Endothelial cell of umbilical vein (primary cell): Measurements from ENCODE around the gene KLF13.

ENCODE experiments used
- EZH2 ChIP-seq: IDR thresholded peaks from 2 replicates; pipeline ENCODE4 v1.6.1; 2012; ENCODE audit warnings: borderline replicate concordance, low read depth, mild to moderate bottlenecking, moderate library complexity, low read length, inconsistent platforms; ENCODE audit not compliant: severe bottlenecking
- FOS ChIP-seq: IDR thresholded peaks from 2 replicates; pipeline ENCODE4 v1.6.1; 2011; ENCODE audit warnings: mild to moderate bottlenecking, low read length, moderate library complexity, borderline replicate concordance; ENCODE audit not compliant: insufficient read depth
- GATA2 ChIP-seq: IDR thresholded peaks from 2 replicates; pipeline ENCODE4 v1.7.0; 2011; ENCODE audit warnings: low read depth, mild to moderate bottlenecking, moderate library complexity, mixed read lengths, low read length; ENCODE audit not compliant: insufficient read length, insufficient read depth
- JUN ChIP-seq: IDR thresholded peaks from 2 replicates; pipeline ENCODE4 v1.6.1; 2011; ENCODE audit warnings: borderline replicate concordance, low read depth; ENCODE audit not compliant: insufficient read length, insufficient read depth
- MYC ChIP-seq: IDR thresholded peaks from one replicate; pipeline ENCODE4 v1.6.1; 2011; ENCODE audit warnings: mild to moderate bottlenecking, low read depth, low read length
- POLR2A ChIP-seq: IDR thresholded peaks from 2 replicates; pipeline ENCODE4 v1.6.1; 2012; ENCODE audit warnings: low read depth, mild to moderate bottlenecking, control low read depth, low read length
- POLR2AphosphoS5 ChIP-seq: IDR thresholded peaks from 2 replicates; pipeline ENCODE4 v1.6.1; 2012; ENCODE audit warnings: low read depth, mild to moderate bottlenecking, control low read depth, low read length, moderate library complexity; ENCODE audit not compliant: insufficient read depth
- TF ChIP-seq, protein P1 (sequence below), 2 donors: IDR thresholded peaks; 1 replicate in 1 of 2; 2 replicates in 1 of 2; pipeline ENCODE4 v1.5.1; 2011; ENCODE audit warnings: low read length in 2 of 2, mild to moderate bottlenecking in 2 of 2, moderate library complexity in 2 of 2, control low read depth in 1 of 2, inconsistent platforms in 1 of 2, low read depth in 1 of 2; ENCODE audit not compliant: insufficient read depth in 1 of 2; ENCODE audit errors: extremely low read depth in 1 of 2
- TF ChIP-seq, protein P2 (sequence below): IDR thresholded peaks from 2 replicates; pipeline ENCODE4 v1.6.1; 2011; ENCODE audit not compliant: insufficient read depth, insufficient read length

DNA sequence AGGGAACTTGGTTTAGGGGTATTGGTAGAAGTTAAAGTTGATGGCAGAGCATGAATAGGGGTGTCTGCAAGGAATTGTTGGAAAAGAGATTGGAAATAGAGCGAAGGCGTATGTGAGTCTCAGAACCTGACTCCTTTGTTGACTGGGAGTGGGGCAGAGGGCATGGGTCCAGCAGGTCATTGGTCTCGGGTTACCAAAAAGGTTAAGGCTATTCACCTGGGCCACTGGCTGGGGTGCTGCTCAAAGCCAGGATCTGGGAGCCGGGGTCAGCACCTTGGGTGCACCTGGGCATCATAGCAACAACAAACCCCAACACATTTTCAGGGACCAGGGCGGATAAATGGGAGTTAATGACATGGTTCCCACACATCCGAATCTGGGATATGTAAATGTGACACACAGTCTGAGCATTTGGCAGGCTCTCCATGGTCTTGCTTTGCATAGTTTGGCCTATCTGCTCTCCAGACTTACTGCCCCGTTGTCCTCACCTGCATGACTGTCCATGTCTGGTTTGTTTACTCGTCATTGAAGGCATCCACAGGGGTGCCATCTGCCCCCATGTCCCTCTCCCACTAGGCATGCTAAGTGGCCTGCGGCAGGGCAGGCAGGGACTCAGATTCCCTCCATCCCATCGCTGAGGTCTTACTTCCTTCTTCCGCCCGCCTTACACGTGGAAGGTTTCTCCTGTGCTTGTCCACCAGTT, 10.1 kb downstream of the KLF13 start:
- TF ChIP-seq POLR2A (no peak), EZH2 (no peak), JUN (no peak), POLR2AphosphoS5 (no peak), FOS (no peak), GATA2 (no peak), MYC (no peak)
- TF ChIP-seq, protein P1, sequence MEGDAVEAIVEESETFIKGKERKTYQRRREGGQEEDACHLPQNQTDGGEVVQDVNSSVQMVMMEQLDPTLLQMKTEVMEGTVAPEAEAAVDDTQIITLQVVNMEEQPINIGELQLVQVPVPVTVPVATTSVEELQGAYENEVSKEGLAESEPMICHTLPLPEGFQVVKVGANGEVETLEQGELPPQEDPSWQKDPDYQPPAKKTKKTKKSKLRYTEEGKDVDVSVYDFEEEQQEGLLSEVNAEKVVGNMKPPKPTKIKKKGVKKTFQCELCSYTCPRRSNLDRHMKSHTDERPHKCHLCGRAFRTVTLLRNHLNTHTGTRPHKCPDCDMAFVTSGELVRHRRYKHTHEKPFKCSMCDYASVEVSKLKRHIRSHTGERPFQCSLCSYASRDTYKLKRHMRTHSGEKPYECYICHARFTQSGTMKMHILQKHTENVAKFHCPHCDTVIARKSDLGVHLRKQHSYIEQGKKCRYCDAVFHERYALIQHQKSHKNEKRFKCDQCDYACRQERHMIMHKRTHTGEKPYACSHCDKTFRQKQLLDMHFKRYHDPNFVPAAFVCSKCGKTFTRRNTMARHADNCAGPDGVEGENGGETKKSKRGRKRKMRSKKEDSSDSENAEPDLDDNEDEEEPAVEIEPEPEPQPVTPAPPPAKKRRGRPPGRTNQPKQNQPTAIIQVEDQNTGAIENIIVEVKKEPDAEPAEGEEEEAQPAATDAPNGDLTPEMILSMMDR (IDR thresholded peaks at IDR 0.05; ENCODE audit: extremely low read depth in 1 of 2, insufficient read depth in 1 of 2, low read depth in 1 of 2, low read length in 2 of 2): no peak
- TF ChIP-seq, protein P2, sequence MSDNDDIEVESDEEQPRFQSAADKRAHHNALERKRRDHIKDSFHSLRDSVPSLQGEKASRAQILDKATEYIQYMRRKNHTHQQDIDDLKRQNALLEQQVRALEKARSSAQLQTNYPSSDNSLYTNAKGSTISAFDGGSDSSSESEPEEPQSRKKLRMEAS: no peak
